Measurements from ENCODE around the gene ARAP1.

ARAP1 gene

DNA sequence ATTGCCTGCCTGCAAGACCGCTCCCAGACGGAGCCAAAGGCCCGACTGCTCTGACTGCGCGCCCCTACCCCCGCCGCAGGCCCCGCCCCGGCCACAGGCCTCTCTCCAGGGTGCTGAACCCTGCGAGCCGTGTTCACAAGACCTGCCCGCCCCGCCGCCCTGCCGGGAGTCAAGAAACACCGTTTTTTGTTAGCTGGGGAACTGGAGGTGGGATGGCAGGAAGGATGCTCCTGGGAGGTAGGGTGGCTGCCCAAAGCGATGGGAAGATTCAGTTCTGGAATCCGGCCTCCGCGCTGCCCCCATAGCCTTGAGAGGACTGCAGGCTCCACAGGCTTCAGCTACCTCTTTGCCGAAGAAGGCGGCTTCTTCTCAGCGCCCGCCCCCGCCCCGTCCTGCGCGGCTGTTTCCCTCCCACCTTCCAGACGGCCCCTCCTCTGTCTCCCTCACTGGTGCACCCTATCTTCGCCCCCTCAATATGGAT lies 75.3 kb downstream of the ARAP1 start:
- no peak overlapping the region for H3K4me3 Mint-ChIP-seq
- no peak overlapping the region for H3K27ac Mint-ChIP-seq

DNA sequence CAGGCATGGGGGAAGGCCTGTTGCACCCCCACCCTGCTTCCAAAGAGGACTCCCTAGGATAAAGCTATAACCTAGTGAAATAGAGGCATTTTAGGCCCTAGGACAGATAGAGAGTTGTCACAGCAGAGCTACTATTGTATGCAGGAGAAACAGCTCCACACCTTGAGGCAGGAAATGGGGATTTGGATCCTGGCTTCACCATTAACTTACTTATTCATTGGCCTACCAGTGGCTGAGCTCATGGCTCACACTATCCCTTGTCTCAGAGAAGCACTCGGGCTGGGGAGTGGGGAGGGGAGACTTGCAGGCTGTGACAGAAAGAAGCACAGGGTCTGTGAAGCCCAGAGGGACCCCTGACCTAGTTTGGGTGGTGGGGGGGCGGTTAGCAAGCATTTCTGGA lies 77.0 kb downstream of the ARAP1 start:
- H3K27me3 Mint-ChIP-seq (ENCODE audit: low read depth) = peaks cover 90% of the 10 kb centered on the region
- H3K27ac Mint-ChIP-seq = no peak overlapping the region
- peaks cover 5% of the 10 kb centered on the region for H3K4me1 Mint-ChIP-seq (ENCODE audit: low read depth)
- no peak overlapping the region for H3K4me3 Mint-ChIP-seq
- H3K36me3 Mint-ChIP-seq (ENCODE audit: low read depth) = no peaks in the 10 kb centered on the region
- no peaks in the 10 kb centered on the region for H3K9me3 Mint-ChIP-seq

More for the DNA sequence above, 75.3 kb downstream of the ARAP1 start:
- Mint-ChIP-seq H3K36me3 (ENCODE audit: low read depth) (no peaks in the 10 kb centered on the region), H3K4me1 (ENCODE audit: low read depth) (peaks cover 5% of the 10 kb centered on the region), H3K9me3 (no peaks in the 10 kb centered on the region), H3K27me3 (ENCODE audit: low read depth) (peaks cover 78% of the 10 kb centered on the region)

GRCh38 chr11:72673943-72674828 lies 78.0 kb downstream of the ARAP1 start, which contains the start of gene PDE2A:
Gene PDE2A (minus strand): TSS chr11:72674422. CDS start chr11:72674207, 215 bp downstream.
- Mint-ChIP-seq H3K36me3 (ENCODE audit: low read depth) (no peaks in the 10 kb centered on the region), H3K4me3 (no peak within 1 kb of the TSS), H3K4me1 (ENCODE audit: low read depth) (peaks cover 5% of the 10 kb centered on the region), H3K9me3 (no peaks in the 10 kb centered on the region), H3K27me3 (ENCODE audit: low read depth) (peaks cover 84% of the 10 kb centered on the region), H3K27ac (no peak within 1 kb of the TSS)

- Mint-ChIP-seq H3K27ac (no peak overlapping the region), H3K36me3 (ENCODE audit: low read depth) (no peaks in the 10 kb centered on the region), H3K4me3 (no peak overlapping the region), H3K4me1 (ENCODE audit: low read depth) (peaks cover 12% of the 10 kb centered on the region), H3K27me3 (ENCODE audit: low read depth) (peaks cover 84% of the 10 kb centered on the region), H3K9me3 (no peaks in the 10 kb centered on the region)
Observed at GRCh38 chr11:72673284-72673942, 78.8 kb downstream of the ARAP1 start.

DNA sequence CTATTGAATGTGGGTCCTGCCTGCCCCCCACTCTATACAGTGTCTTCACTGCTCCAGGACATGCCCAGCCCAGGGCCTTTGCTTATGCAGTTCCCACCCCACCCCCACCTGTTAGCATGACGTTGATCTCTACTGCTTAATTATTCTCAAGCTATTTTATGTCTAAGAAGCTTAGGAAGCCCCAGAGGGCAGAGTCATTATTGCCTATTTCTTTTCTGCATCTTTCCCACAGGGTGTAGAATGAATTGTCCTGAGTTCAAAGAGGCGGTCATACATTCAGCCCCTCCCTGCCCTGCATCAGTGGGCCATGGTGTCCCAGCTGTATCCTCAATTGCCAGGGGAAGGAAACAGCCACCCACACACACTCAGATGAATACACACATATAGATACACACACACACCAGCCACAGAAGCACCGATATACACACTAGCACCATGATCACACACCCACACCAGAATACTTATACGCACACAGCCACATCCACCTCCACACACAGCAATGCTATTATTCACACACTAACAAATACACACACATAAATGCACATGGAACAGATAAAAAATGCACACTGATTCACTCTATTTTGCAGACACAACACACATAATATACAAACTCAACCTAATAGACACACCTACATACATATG lies 79.5 kb downstream of the ARAP1 start:
- Mint-ChIP-seq H3K4me3 (no peak overlapping the region), H3K9me3 (no peaks in the 10 kb centered on the region), H3K27ac (no peak overlapping the region), H3K4me1 (ENCODE audit: low read depth) (peaks cover 10% of the 10 kb centered on the region), H3K36me3 (ENCODE audit: low read depth) (no peaks in the 10 kb centered on the region), H3K27me3 (ENCODE audit: low read depth) (peaks cover 77% of the 10 kb centered on the region)

- H3K4me1 Mint-ChIP-seq (ENCODE audit: low read depth) = peaks cover 7% of the 10 kb centered on the region
- no peak overlapping the region for H3K4me3 Mint-ChIP-seq
- no peak overlapping the region for H3K27ac Mint-ChIP-seq
- H3K27me3 Mint-ChIP-seq (ENCODE audit: low read depth) = peaks cover 64% of the 10 kb centered on the region
- H3K36me3 Mint-ChIP-seq (ENCODE audit: low read depth) = no peaks in the 10 kb centered on the region
- H3K9me3 Mint-ChIP-seq = peaks cover 8% of the 10 kb centered on the region
Observed at GRCh38 chr11:72671152-72672099, 80.8 kb downstream of the ARAP1 start.

- Mint-ChIP-seq H3K9me3 (peaks cover 8% of the 10 kb centered on the region), H3K4me3 (no peak overlapping the region), H3K27me3 (ENCODE audit: low read depth) (peaks cover 50% of the 10 kb centered on the region), H3K27ac (no peak overlapping the region), H3K36me3 (ENCODE audit: low read depth) (no peaks in the 10 kb centered on the region), H3K4me1 (ENCODE audit: low read depth) (peaks cover 7% of the 10 kb centered on the region)
Observed at GRCh38 chr11:72670041-72670440, 82.2 kb downstream of the ARAP1 start.

GRCh38 chr11:72669527-72669926 lies 82.7 kb downstream of the ARAP1 start:
- Mint-ChIP-seq H3K4me1 (ENCODE audit: low read depth) (peaks cover 7% of the 10 kb centered on the region), H3K9me3 (peaks cover 8% of the 10 kb centered on the region), H3K4me3 (no peak overlapping the region), H3K27me3 (ENCODE audit: low read depth) (peaks cover 45% of the 10 kb centered on the region), H3K36me3 (ENCODE audit: low read depth) (no peaks in the 10 kb centered on the region), H3K27ac (no peak overlapping the region)

GRCh38 chr11:72668629-72669347 lies 83.4 kb downstream of the ARAP1 start:
- peaks cover 8% of the 10 kb centered on the region for H3K9me3 Mint-ChIP-seq
- no peak overlapping the region for H3K4me3 Mint-ChIP-seq
- no peaks in the 10 kb centered on the region for H3K36me3 Mint-ChIP-seq (ENCODE audit: low read depth)
- peaks cover 7% of the 10 kb centered on the region for H3K4me1 Mint-ChIP-seq (ENCODE audit: low read depth)
- peaks cover 38% of the 10 kb centered on the region for H3K27me3 Mint-ChIP-seq (ENCODE audit: low read depth)
- H3K27ac Mint-ChIP-seq = no peak overlapping the region

- Mint-ChIP-seq H3K27ac (no peak overlapping the region), H3K27me3 (ENCODE audit: low read depth) (peaks cover 18% of the 10 kb centered on the region), H3K4me3 (no peak overlapping the region), H3K9me3 (peaks cover 8% of the 10 kb centered on the region), H3K36me3 (ENCODE audit: low read depth) (no peaks in the 10 kb centered on the region), H3K4me1 (ENCODE audit: low read depth) (peaks cover 7% of the 10 kb centered on the region)
Observed at GRCh38 chr11:72665911-72666472, 86.2 kb downstream of the ARAP1 start.

- H3K27ac Mint-ChIP-seq = no peak overlapping the region
- H3K4me1 Mint-ChIP-seq (ENCODE audit: low read depth) = no peaks in the 10 kb centered on the region
- peaks cover 9% of the 10 kb centered on the region for H3K27me3 Mint-ChIP-seq (ENCODE audit: low read depth)
- no peak overlapping the region for H3K4me3 Mint-ChIP-seq
- no peaks in the 10 kb centered on the region for H3K36me3 Mint-ChIP-seq (ENCODE audit: low read depth)
- peaks cover 1% of the 10 kb centered on the region for H3K9me3 Mint-ChIP-seq
Observed at GRCh38 chr11:72662036-72662435, 90.2 kb downstream of the ARAP1 start.

DNA sequence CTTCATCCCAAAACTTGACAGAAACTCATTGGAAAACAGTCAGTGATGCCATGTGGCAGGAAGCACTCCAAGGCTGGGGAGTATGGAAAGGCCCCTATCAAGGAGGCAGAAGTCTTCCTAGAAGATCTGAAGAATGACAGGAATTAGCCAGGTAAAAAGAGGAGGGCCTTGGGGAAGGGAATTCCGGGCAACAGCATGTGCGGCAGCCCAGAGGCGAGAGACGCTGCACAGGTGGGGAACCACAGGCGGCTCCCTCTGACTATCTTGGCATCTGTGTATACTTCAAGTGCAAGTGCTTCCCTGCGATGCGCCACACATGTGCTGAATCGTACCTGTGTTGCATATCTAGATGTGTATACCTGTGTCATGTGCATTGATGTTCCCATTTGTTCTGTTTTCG lies 90.7 kb downstream of the ARAP1 start:
- Mint-ChIP-seq H3K4me1 (ENCODE audit: low read depth) (no peaks in the 10 kb centered on the region), H3K36me3 (ENCODE audit: low read depth) (no peaks in the 10 kb centered on the region), H3K9me3 (no peaks in the 10 kb centered on the region), H3K27me3 (ENCODE audit: low read depth) (peaks cover 9% of the 10 kb centered on the region), H3K27ac (no peak overlapping the region), H3K4me3 (no peak overlapping the region)

DNA sequence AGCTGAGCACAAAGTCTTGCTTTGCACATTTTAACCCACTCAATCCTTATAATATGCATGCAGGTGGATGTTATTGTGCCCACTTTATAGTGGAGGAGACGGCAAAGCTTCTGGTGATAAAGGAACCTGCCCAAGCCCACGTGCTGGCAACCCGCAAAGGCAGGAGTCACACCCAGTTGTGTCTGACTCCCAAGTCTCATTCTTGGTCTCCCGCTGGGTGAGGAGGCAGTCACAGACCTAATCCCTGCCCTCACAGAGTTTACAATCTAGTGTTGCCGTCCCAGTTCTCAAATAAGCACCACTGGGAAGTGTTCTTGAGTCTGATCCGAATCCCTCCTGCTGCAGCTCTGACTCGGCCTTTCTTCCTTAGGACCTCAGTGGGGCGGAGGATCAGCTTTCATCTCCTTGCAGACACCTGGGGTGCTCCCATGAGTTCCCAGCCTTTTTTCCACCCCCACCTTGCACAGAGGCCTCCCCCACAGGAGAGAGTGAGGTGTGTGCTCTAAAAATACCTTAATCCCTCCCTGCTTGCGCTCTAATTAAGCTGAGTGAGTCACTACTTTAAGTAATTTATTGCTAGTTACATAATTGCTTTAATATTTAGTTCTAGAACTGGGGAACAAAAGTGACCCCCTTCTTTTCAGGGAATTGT lies 93.1 kb downstream of the ARAP1 start:
- H3K27ac Mint-ChIP-seq = no peak overlapping the region
- H3K27me3 Mint-ChIP-seq (ENCODE audit: low read depth) = peaks cover 9% of the 10 kb centered on the region
- H3K36me3 Mint-ChIP-seq (ENCODE audit: low read depth) = no peaks in the 10 kb centered on the region
- H3K9me3 Mint-ChIP-seq = no peaks in the 10 kb centered on the region
- no peaks in the 10 kb centered on the region for H3K4me1 Mint-ChIP-seq (ENCODE audit: low read depth)
- no peak overlapping the region for H3K4me3 Mint-ChIP-seq
